ENCODE data around the gene COL11A2. TPM values are rescaled to one million over a fixed set of nuclear protein-coding genes. Genes with fewer than 3 reads are reported as not detected.

The COL11A2 gene
- total RNA-seq, 2 experiments from 2014 or later = 1.0 to 1.1 TPM

DNA sequence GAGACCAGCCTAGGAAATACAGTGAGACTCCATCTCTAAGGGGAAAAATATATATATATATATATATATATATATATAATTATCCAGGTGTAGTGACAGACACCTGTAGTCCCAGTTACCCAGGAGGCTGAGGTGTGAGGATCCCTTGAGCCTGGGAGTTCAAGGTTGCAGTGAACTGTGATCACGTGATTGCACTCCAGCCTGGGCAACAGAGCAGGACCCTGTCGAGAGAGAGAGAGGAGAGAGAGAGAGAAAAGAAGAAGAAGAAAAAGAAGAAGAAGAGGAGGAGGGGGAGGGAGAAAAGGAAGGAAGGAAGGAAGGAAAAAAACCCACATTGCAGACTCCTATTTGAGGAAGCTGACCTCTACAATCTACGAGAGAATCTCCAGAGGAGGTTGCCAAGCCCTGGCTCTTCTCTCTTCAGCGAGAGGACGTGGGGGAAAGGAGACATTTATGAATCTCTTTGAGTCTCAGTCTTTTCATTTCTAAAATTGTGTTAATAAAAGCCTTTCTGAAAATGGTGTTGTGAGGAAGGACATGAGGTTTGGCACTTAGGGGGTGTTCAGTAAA lies 49.7 kb downstream of the COL11A2 start:
- no peak for DNase-seq

DNA sequence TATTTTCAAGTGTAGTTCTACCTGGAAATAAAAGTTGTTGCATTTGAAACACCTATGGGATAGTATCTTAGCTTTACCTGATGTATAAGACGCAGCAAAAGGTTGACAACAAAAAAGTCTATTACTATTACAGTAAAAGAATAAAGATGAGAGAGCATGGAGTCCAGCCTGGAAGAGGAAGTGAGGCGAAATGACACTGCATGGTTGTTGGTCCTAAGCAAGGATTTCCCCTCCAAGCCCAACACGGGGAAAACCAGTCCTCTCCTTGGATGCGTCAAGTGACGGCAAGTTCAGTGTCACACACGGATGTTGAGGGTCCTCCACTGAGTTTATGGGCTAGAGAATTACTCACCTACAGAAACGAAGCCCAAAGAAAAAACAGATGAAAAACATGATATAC lies 51.7 kb downstream of the COL11A2 start:
- DNase-seq = no peak
- Mint-ChIP-seq H3K36me3 (no peaks in the 10 kb centered on the region), H3K27me3 (peaks cover 32% of the 10 kb centered on the region), H3K27ac (no peak overlapping the region), H3K9me3 (no peaks in the 10 kb centered on the region), H3K4me3 (no peak overlapping the region), H3K4me1 (no peaks in the 10 kb centered on the region)

More for the DNA sequence above, 49.7 kb downstream of the COL11A2 start:
- Mint-ChIP-seq H3K4me3 (no peak overlapping the region), H3K27me3 (peaks cover 37% of the 10 kb centered on the region), H3K4me1 (no peaks in the 10 kb centered on the region), H3K36me3 (no peaks in the 10 kb centered on the region), H3K9me3 (no peaks in the 10 kb centered on the region), H3K27ac (no peak overlapping the region)

GRCh38 chr6:33139596-33140206 lies 52.6 kb downstream of the COL11A2 start:
- Mint-ChIP-seq H3K9me3 (no peaks in the 10 kb centered on the region), H3K36me3 (no peaks in the 10 kb centered on the region), H3K27ac (no peak overlapping the region), H3K4me1 (no peaks in the 10 kb centered on the region), H3K27me3 (peaks cover 32% of the 10 kb centered on the region), H3K4me3 (no peak overlapping the region)
- DNase-seq = no peak

- Mint-ChIP-seq H3K27ac (no peak overlapping the region), H3K36me3 (no peaks in the 10 kb centered on the region), H3K27me3 (peaks cover 8% of the 10 kb centered on the region), H3K9me3 (no peaks in the 10 kb centered on the region), H3K4me3 (no peak overlapping the region), H3K4me1 (no peaks in the 10 kb centered on the region)
- no peak for DNase-seq
Measured at GRCh38 chr6:33136310-33136900, 55.9 kb downstream of the COL11A2 start.

GRCh38 chr6:33132081-33132524 lies 60.2 kb downstream of the COL11A2 start:
- Mint-ChIP-seq H3K4me3 (no peak overlapping the region), H3K9me3 (no peaks in the 10 kb centered on the region), H3K36me3 (no peaks in the 10 kb centered on the region), H3K4me1 (no peaks in the 10 kb centered on the region), H3K27ac (no peak overlapping the region), H3K27me3 (no peaks in the 10 kb centered on the region)
- no peak for DNase-seq

- Mint-ChIP-seq H3K36me3 (no peaks in the 10 kb centered on the region), H3K27ac (no peak overlapping the region)
Measured at GRCh38 chr6:33128318-33128717, 63.9 kb downstream of the COL11A2 start.

DNA sequence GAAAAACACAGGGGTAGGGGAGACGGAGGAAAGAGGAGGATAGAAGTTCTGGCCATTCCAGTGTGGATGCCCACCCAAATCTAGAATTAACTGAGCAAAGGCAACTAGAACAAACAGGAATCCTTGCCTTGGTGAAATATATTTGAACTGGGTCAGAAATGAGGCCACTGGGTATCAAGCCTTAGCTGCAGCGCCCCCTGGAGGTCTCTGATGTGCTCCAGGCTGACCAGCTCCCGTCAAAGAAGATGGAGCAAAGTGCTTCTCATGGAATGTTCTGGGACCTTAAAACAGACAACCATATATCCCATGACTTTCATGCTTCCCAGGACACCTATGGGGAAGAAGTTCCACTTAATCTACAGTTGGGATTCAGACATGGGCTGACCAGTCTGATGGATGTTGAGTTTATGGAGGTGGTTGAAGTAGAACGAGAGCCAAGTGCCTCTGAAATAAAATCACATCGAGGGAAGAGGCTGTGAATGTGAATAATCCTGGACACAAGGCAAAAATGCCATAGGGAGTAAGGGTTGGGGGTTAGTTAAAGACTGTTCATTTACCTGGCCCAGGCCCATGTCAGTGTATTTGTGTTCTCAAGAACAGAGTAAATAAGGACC lies 66.1 kb downstream of the COL11A2 start:
- H3K27me3 Mint-ChIP-seq = no peaks in the 10 kb centered on the region
- H3K36me3 Mint-ChIP-seq = no peaks in the 10 kb centered on the region
- no peak overlapping the region for H3K27ac Mint-ChIP-seq
- peak; percentile 46 for DNase-seq
- H3K4me1 Mint-ChIP-seq = no peaks in the 10 kb centered on the region
- H3K4me3 Mint-ChIP-seq = no peak overlapping the region
- peaks cover 11% of the 10 kb centered on the region for H3K9me3 Mint-ChIP-seq

More at GRCh38 chr6:33128318-33128717, 63.9 kb downstream of the COL11A2 start:
- Mint-ChIP-seq H3K4me1 (no peaks in the 10 kb centered on the region), H3K27me3 (no peaks in the 10 kb centered on the region), H3K4me3 (no peak overlapping the region), H3K9me3 (peaks cover 9% of the 10 kb centered on the region)
- no peak for DNase-seq

DNA sequence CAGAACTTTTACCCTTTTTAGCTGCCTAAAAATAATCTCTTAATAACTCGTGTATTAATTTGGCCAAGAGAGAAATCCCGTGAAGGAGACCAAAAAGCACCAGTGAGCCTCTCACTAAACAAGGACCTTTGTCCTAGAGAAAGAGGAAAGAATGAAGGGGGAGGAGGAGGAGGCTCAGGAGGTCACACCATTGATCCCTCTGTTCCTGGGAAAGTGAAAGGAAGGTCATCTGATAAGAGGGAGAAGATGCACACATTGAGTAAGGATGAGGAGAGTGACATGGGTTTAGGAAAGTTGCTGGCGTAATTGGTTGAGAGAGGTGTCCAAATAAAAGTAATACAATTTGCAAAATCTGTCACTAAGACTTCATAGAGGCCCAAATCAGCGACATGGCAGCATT lies 67.3 kb downstream of the COL11A2 start:
- H3K36me3 Mint-ChIP-seq = no peaks in the 10 kb centered on the region
- no peak overlapping the region for H3K27ac Mint-ChIP-seq

GRCh38 chr6:33124525-33124901 lies 67.8 kb downstream of the COL11A2 start:
- Mint-ChIP-seq H3K27me3 (no peaks in the 10 kb centered on the region), H3K9me3 (peaks cover 11% of the 10 kb centered on the region), H3K4me1 (no peaks in the 10 kb centered on the region), H3K4me3 (no peak overlapping the region), H3K36me3 (no peaks in the 10 kb centered on the region), H3K27ac (no peak overlapping the region)
- DNase-seq = no peak

More for the DNA sequence above, 67.3 kb downstream of the COL11A2 start:
- Mint-ChIP-seq H3K4me1 (no peaks in the 10 kb centered on the region), H3K27me3 (no peaks in the 10 kb centered on the region), H3K9me3 (peaks cover 11% of the 10 kb centered on the region), H3K4me3 (no peak overlapping the region)
- no peak for DNase-seq

DNA sequence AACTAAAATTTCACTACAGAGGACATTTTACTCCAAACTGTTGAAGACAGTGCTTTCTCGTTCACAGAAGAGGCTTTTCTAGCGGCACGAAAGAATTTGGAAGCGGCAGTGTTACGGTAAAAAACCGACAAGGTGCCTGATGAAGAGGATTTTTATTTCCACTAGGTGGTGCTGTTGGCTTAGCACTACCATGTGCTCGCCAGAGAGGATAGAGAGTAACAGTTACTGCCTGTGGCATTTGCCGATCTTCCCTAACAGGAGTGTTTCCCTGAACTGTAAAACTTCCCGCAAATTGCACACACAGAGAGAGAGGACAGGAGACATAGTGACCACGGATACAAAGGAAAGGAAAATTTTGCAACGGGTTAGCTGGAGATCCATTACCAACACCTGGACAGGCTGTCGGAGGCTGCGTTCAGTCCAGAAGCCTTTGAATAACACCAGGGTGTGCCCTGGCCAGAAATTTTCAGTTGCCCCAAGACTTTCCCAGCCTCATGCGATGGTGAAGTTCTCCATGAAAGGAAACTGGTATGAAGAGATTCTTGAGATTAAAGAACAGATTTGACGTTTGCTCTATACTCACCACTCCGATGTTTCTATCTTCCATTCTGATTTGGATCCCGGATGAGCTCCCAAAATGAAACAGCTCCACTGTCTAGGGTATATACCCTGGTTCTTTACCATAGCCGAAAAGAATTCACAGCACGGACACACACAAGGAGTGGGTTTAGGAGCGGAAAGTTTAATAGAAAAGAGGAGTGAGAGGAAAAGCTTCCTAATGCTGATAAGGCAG lies 68.3 kb downstream of the COL11A2 start:
- no peaks in the 10 kb centered on the region for H3K4me1 Mint-ChIP-seq
- H3K4me3 Mint-ChIP-seq = no peak overlapping the region
- no peak for DNase-seq
- H3K9me3 Mint-ChIP-seq = peaks cover 11% of the 10 kb centered on the region
- no peaks in the 10 kb centered on the region for H3K27me3 Mint-ChIP-seq
- no peak overlapping the region for H3K27ac Mint-ChIP-seq
- H3K36me3 Mint-ChIP-seq = no peaks in the 10 kb centered on the region

DNA sequence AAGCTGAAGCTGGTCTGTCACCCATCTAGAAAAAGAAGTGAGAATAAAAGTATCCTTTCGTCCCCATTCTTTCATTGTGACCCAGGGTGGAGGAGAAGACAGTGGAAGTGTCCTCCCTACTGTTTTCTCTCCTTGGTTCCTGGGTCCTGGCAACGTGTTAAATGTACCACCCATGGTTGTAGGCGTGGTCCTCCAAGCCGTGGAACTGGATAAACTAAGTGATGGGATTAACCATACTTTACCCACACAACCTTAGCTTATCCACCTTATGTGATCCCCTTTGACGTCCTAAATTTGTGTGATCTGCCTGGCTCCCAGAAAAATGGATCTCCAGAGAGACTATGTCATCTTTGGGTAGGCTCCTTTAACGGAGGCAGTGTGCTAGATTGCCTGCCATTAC lies 69.1 kb downstream of the COL11A2 start:
- Mint-ChIP-seq H3K4me3 (no peak overlapping the region), H3K9me3 (peaks cover 11% of the 10 kb centered on the region), H3K36me3 (no peaks in the 10 kb centered on the region)

GRCh38 chr6:33120001-33120400 lies 72.3 kb downstream of the COL11A2 start:
- Mint-ChIP-seq H3K9me3 (peaks cover 11% of the 10 kb centered on the region), H3K4me1 (peaks cover 11% of the 10 kb centered on the region), H3K36me3 (no peaks in the 10 kb centered on the region), H3K27ac (no peak overlapping the region), H3K27me3 (peaks cover 34% of the 10 kb centered on the region), H3K4me3 (no peak overlapping the region)
- DNase-seq = no peak

More for the DNA sequence above, 69.1 kb downstream of the COL11A2 start:
- DNase-seq = no peak
- H3K27me3 Mint-ChIP-seq = peaks cover 3% of the 10 kb centered on the region
- H3K4me1 Mint-ChIP-seq = no peaks in the 10 kb centered on the region
- H3K27ac Mint-ChIP-seq = no peak overlapping the region

GRCh38 chr6:33118525-33119123 lies 73.6 kb downstream of the COL11A2 start:
- peaks cover 5% of the 10 kb centered on the region for H3K9me3 Mint-ChIP-seq
- H3K4me3 Mint-ChIP-seq = no peak overlapping the region
- no peak overlapping the region for H3K27ac Mint-ChIP-seq
- DNase-seq = no peak
- H3K4me1 Mint-ChIP-seq = peaks cover 13% of the 10 kb centered on the region
- peaks cover 48% of the 10 kb centered on the region for H3K27me3 Mint-ChIP-seq
- H3K36me3 Mint-ChIP-seq = no peaks in the 10 kb centered on the region

DNA sequence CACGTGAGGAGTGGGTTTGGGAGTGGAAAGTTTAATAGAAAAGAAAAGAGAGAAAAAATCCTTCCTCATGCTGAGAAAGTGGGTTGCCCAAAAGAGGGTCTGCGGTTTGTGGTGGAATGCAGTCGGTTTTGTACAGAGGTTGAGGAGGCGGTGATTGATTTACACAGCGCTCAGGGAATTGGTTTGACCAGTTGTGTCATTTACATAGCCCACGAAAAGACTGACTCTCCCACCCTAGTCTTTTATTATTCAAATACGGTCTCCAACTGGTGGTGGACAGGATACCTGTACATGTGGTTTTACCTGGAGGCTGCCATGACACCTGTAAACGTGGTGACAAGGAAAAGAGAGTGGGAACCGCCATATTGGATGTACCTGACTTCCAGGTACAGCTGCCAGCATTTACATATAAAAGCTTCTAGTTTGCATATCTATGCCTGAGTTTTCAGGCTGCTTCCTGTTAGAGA lies 74.4 kb downstream of the COL11A2 start:
- Mint-ChIP-seq H3K4me3 (no peak overlapping the region), H3K27ac (no peak overlapping the region), H3K36me3 (no peaks in the 10 kb centered on the region), H3K4me1 (peaks cover 14% of the 10 kb centered on the region), H3K27me3 (peaks cover 56% of the 10 kb centered on the region), H3K9me3 (no peaks in the 10 kb centered on the region)
- no peak for DNase-seq

All from activated naive CD8-positive, alpha-beta T cell treated with anti-CD3 and anti-CD28 coated beads for 36 hours (primary cell).